GM19193 (cell line): ENCODE results near the gene KNDC1.

Experiments
- POLR2A ChIP-seq: IDR thresholded peaks from 4 replicates; pipeline ENCODE4 v1.6.1; 2011; ENCODE audit not compliant: insufficient read depth, insufficient read length; ENCODE audit errors: extremely low read depth

Gene KNDC1

GRCh38 chr10:133258066-133258817 lies 98.2 kb downstream of the KNDC1 start:
- no peak for TF ChIP-seq POLR2A

GRCh38 chr10:133258818-133259601 lies 99.0 kb downstream of the KNDC1 start:
- TF ChIP-seq POLR2A: no peak

GRCh38 chr10:133259602-133259989 lies 99.6 kb downstream of the KNDC1 start:
- TF ChIP-seq POLR2A: no peak

GRCh38 chr10:133260895-133261725 lies 101.1 kb downstream of the KNDC1 start:
- TF ChIP-seq POLR2A: no peak

GRCh38 chr10:133261726-133262325 lies 101.8 kb downstream of the KNDC1 start:
- TF ChIP-seq POLR2A: peak; percentile 62

GRCh38 chr10:133262696-133263095 lies 102.7 kb downstream of the KNDC1 start:
- TF ChIP-seq POLR2A: no peak

GRCh38 chr10:133263674-133264073 lies 103.7 kb downstream of the KNDC1 start:
- TF ChIP-seq POLR2A: no peak

GRCh38 chr10:133264461-133264860 lies 104.4 kb downstream of the KNDC1 start:
- TF ChIP-seq POLR2A: no peak

- TF ChIP-seq POLR2A: no peak
Observed at GRCh38 chr10:133266056-133266795, 106.2 kb downstream of the KNDC1 start.

- TF ChIP-seq POLR2A: no peak
Observed at GRCh38 chr10:133267293-133267692, 107.3 kb downstream of the KNDC1 start.

- no peak for TF ChIP-seq POLR2A
Observed at GRCh38 chr10:133267829-133268228, 107.8 kb downstream of the KNDC1 start.

GRCh38 chr10:133268532-133268931 lies 108.5 kb downstream of the KNDC1 start:
- no peak for TF ChIP-seq POLR2A

- no peak for TF ChIP-seq POLR2A
Observed at GRCh38 chr10:133269367-133269766, 109.3 kb downstream of the KNDC1 start.

GRCh38 chr10:133270204-133270603 lies 110.2 kb downstream of the KNDC1 start:
- TF ChIP-seq POLR2A: no peak

- TF ChIP-seq POLR2A: no peak
Observed at GRCh38 chr10:133270773-133271297, 110.8 kb downstream of the KNDC1 start.
